Measurements from ENCODE around the gene DIAPH2. TPM values are rescaled to one million over a fixed set of nuclear protein-coding genes. Genes with fewer than 3 reads are reported as not detected.

DIAPH2 gene
- total RNA-seq, 4 donors from 2014 or later, result 39.5 to 61.0 (median 56.5) TPM

DNA sequence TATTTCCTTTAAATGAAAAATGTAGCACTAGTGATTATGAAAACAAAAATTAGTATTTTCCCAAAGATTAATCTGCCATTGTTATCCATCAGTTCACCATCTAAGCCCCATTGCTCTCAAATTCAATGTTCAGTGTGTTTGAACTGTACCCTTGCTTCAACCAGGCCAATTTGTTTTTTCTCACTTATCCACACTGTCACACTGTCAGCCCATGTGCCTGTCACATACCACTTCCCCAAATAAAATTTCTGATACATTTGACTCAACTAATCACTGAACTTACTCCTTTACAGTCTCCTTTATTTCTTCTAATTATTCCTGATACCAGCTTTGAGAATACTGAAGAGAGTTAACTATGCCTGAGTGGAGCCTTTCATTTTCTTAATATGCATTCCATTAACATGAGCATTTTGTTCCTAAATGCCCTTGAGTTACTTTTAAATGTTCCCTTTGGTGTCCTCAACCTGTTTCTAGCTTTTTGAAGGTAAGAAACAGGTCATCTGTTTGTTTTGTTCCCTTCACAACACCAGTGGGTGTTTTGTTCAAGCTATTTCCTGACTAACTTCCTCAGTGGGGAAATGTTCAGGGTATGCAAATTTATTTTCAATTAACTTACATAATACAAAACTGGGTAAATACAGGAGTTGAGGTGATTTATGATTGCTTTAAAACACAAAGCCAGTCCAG, 316.2 kb downstream of the DIAPH2 start:
- no peak for TF ChIP-seq EP300 (IDR thresholded peaks at IDR 0.05; ENCODE audit: low read depth)
- TF ChIP-seq, protein P1, sequence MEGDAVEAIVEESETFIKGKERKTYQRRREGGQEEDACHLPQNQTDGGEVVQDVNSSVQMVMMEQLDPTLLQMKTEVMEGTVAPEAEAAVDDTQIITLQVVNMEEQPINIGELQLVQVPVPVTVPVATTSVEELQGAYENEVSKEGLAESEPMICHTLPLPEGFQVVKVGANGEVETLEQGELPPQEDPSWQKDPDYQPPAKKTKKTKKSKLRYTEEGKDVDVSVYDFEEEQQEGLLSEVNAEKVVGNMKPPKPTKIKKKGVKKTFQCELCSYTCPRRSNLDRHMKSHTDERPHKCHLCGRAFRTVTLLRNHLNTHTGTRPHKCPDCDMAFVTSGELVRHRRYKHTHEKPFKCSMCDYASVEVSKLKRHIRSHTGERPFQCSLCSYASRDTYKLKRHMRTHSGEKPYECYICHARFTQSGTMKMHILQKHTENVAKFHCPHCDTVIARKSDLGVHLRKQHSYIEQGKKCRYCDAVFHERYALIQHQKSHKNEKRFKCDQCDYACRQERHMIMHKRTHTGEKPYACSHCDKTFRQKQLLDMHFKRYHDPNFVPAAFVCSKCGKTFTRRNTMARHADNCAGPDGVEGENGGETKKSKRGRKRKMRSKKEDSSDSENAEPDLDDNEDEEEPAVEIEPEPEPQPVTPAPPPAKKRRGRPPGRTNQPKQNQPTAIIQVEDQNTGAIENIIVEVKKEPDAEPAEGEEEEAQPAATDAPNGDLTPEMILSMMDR (IDR thresholded peaks at IDR 0.05), result no peak
- TF ChIP-seq POLR2A (IDR thresholded peaks at IDR 0.05), result no peak
- TF ChIP-seq POLR2AphosphoS5 (IDR thresholded peaks at IDR 0.05), result no peak
- DNase-seq, result no peak
- no peaks in the 10 kb centered on the region for H3K4me1 ChIP-seq
- no peak overlapping the region for H3K4me3 ChIP-seq
- in situ Hi-C loops (cut with MboI; ENCODE audit: low pct_ligation_motif_present in 1 of 4, low pct_unique_long_range_greater_than_20kb in 1 of 4, low sequenced_read_pairs in 3 of 4), result no loop called here
- no peaks in the 10 kb centered on the region for H3K9me3 ChIP-seq
- no peak overlapping the region for H3K27ac ChIP-seq
- H3K36me3 ChIP-seq, result no peaks in the 10 kb centered on the region
- no peaks in the 10 kb centered on the region for H3K27me3 ChIP-seq
- intact Hi-C loops (cut with DNase I; ENCODE audit: low total_unique reads), result no loop called here

DNA sequence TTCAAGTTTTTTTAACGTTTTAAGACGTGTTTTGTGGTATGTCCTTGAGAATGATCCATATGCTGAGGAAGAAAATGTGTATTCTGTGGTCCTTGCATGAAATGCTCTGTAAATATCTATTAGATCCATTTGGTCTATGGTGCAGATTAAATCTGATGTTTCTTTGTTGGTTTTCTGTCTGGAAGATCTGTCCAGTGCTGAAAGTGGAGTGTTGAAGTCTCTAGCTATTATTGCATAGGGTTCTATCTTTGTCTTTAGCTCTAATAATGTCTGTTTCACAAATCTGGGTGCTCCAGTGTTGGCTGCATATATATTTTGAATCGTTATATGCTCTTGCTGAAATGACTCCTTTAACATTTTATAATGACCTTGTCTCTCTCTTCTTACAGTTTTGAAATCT, 321.5 kb downstream of the DIAPH2 start:
- Histone ChIP-seq H3K27ac (no peak overlapping the region), H3K36me3 (no peaks in the 10 kb centered on the region), H3K4me3 (no peak overlapping the region), H3K9me3 (no peaks in the 10 kb centered on the region), H3K4me1 (no peaks in the 10 kb centered on the region), H3K27me3 (no peaks in the 10 kb centered on the region)
- no peak for DNase-seq
- intact Hi-C loops (cut with DNase I; ENCODE audit: low total_unique reads), result no loop called here
- TF ChIP-seq POLR2A (IDR thresholded peaks at IDR 0.05) (no peak), POLR2AphosphoS5 (IDR thresholded peaks at IDR 0.05) (no peak), EP300 (IDR thresholded peaks at IDR 0.05; ENCODE audit: low read depth) (no peak)
- TF ChIP-seq, protein P1 (IDR thresholded peaks at IDR 0.05), result no peak
- in situ Hi-C loops (cut with MboI; ENCODE audit: low pct_ligation_motif_present in 1 of 4, low pct_unique_long_range_greater_than_20kb in 1 of 4, low sequenced_read_pairs in 3 of 4), result no loop called here
- WGBS, 2 donors (ENCODE audit: low coverage in 1 of 2), result 75% methylated on average over 3 of the region's 3 CpGs; no CpG with 5 or more reads in 1 of the 2 donors

DNA sequence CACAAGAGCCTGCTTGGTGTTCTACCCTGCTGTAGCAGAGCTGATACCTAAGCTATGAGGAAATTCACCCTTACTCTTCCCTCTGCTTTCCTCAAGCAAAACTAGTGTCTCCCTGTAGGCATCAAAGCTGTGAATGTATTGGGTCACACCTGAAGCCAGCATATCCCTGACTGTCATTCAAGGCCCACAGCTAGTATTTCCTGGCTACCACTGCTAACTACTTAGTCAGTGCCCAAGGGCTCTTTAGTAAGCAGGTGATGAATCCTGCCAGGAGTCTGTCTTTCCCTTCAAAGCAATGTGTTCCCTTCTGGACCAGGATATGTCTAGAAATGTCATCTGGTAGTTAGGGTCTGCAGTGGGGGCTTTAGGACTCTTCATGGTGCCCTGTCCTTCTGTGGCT, 324.7 kb downstream of the DIAPH2 start:
- Histone ChIP-seq H3K4me1 (no peaks in the 10 kb centered on the region), H3K4me3 (no peak overlapping the region), H3K27me3 (no peaks in the 10 kb centered on the region), H3K27ac (no peak overlapping the region), H3K9me3 (no peaks in the 10 kb centered on the region), H3K36me3 (no peaks in the 10 kb centered on the region)
- TF ChIP-seq, protein P1 (IDR thresholded peaks at IDR 0.05), result no peak
- TF ChIP-seq POLR2AphosphoS5 (IDR thresholded peaks at IDR 0.05) (no peak), POLR2A (IDR thresholded peaks at IDR 0.05) (no peak), EP300 (IDR thresholded peaks at IDR 0.05; ENCODE audit: low read depth) (no peak)
- intact Hi-C loops (cut with DNase I; ENCODE audit: low total_unique reads) (no loop called here), in situ Hi-C loops (cut with MboI; ENCODE audit: low pct_ligation_motif_present in 1 of 4, low pct_unique_long_range_greater_than_20kb in 1 of 4, low sequenced_read_pairs in 3 of 4) (no loop called here)
- no peak for DNase-seq

DNA sequence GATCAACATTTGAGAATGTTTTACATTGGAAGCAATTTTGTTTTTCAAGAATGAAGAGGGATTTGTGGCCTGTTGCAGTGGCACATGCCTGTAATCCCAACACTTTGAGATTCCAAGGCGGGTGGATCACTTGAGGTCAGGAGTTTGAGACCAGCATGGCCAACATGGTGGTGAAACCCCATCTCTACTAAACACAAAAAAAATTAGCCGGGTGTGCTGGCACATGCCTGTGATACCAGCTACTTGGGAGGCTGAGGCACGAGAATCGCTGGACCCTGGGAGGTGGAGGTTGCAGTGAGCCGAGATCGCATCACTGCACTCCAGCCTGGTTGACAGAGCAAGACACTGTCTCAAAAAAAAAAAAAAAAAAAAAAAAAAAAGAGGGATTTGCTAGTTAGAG, 326.9 kb downstream of the DIAPH2 start:
- Histone ChIP-seq H3K27ac (no peak overlapping the region), H3K4me3 (no peak overlapping the region), H3K27me3 (no peaks in the 10 kb centered on the region), H3K36me3 (no peaks in the 10 kb centered on the region), H3K4me1 (no peaks in the 10 kb centered on the region), H3K9me3 (no peaks in the 10 kb centered on the region)
- no peak for TF ChIP-seq POLR2A (IDR thresholded peaks at IDR 0.05)
- TF ChIP-seq POLR2AphosphoS5 (IDR thresholded peaks at IDR 0.05), result no peak
- in situ Hi-C loops (cut with MboI; ENCODE audit: low pct_ligation_motif_present in 1 of 4, low pct_unique_long_range_greater_than_20kb in 1 of 4, low sequenced_read_pairs in 3 of 4) (no loop called here), intact Hi-C loops (cut with DNase I; ENCODE audit: low total_unique reads) (no loop called here)
- WGBS, 2 donors (ENCODE audit: low coverage in 1 of 2), result 90% methylated on average over 6 of the region's 6 CpGs; no CpG with 5 or more reads in 1 of the 2 donors
- DNase-seq, result no peak

DNA sequence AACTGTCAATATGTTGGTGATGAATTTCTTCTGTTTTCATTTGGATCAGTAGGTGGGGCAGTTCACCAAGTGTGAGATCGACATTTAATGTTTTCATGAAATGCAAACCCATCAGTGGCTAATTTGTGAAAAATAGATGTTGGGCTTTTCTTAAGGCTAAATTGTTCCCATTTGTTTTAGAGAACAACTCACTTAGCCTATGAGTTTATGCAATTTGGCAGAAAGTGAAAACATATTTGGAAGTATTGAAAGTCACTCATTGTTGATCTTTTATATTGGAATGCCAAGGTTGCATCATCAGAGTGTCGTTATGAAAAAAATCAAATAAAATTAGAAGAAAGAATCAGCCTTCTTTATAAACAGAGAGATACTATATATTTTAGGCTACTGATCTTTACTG, 331.5 kb downstream of the DIAPH2 start:
- no peaks in the 10 kb centered on the region for H3K36me3 ChIP-seq
- TF ChIP-seq POLR2A (IDR thresholded peaks at IDR 0.05) (no peak), EP300 (IDR thresholded peaks at IDR 0.05; ENCODE audit: low read depth) (no peak), POLR2AphosphoS5 (IDR thresholded peaks at IDR 0.05) (no peak)
- TF ChIP-seq, protein P1 (IDR thresholded peaks at IDR 0.05), result no peak
- H3K27me3 ChIP-seq, result no peaks in the 10 kb centered on the region
- 65 to 88% methylated on average over 1 to 2 of the region's 2 CpGs for WGBS, 2 donors (ENCODE audit: low coverage in 1 of 2)
- no peak overlapping the region for H3K4me3 ChIP-seq
- H3K9me3 ChIP-seq, result no peaks in the 10 kb centered on the region
- no peak for DNase-seq
- H3K4me1 ChIP-seq, result no peaks in the 10 kb centered on the region
- no peak overlapping the region for H3K27ac ChIP-seq
- in situ Hi-C loops (cut with MboI; ENCODE audit: low pct_ligation_motif_present in 1 of 4, low pct_unique_long_range_greater_than_20kb in 1 of 4, low sequenced_read_pairs in 3 of 4), result no loop called here
- intact Hi-C loops (cut with DNase I; ENCODE audit: low total_unique reads), result no loop called here
